Activated CD4-positive, alpha-beta T cell treated with anti-CD3 and anti-CD28 coated beads for 36 hours (primary cell): ENCODE measurements around the gene GLT8D2. TPM values are rescaled to one million over a fixed set of nuclear protein-coding genes. Genes with fewer than 3 reads are reported as not detected.

ENCODE experiments used
- ATAC-seq: fragments of 200-7000 bp; cut with Tn5 transposase; one replicate; pipeline ENCODE4 v1.10.0; 2021; ENCODE audit warnings: mild to moderate bottlenecking, moderate library complexity
- CTCF ChIA-PET: fragments of 350-600 bp; sonication (Branson Sonifier 250); formaldehyde crosslinking; loops from one replicate; lab custom pipeline; 2021; ENCODE audit warnings: antibody characterized with exemption; lab: Charles Lee
- POLR2A ChIA-PET: fragments of 350-600 bp; sonication (Branson Sonifier 250); formaldehyde crosslinking; loops from one replicate; lab custom pipeline; 2021; ENCODE audit warnings: antibody characterized with exemption, inconsistent platforms; lab: Charles Lee
- DNase-seq: peaks from one replicate; pipeline ENCODE4 v3.0.0-alpha.2; 2020
- H3K27ac Mint-ChIP-seq: one replicate; pipeline ENCODE4 v1.8.0; 2021; ENCODE audit warnings: mixed read lengths
- H3K27me3 Mint-ChIP-seq: one replicate; pipeline ENCODE4 v1.8.0; 2021; ENCODE audit warnings: mixed read lengths
- H3K36me3 Mint-ChIP-seq: one replicate; pipeline ENCODE4 v1.8.0; 2021; ENCODE audit warnings: low read depth, mixed read lengths
- H3K4me1 Mint-ChIP-seq: one replicate; pipeline ENCODE4 v1.8.0; 2021; ENCODE audit warnings: mixed read lengths
- H3K4me3 Mint-ChIP-seq: one replicate; pipeline ENCODE4 v1.8.0; 2021; ENCODE audit warnings: mild to moderate bottlenecking, moderate library complexity, mixed read lengths
- H3K9me3 Mint-ChIP-seq: one replicate; pipeline ENCODE4 v1.8.0; 2021; ENCODE audit warnings: low read depth, mixed read lengths
- intact Hi-C, 2 experiments: fragments of 100-400 bp; cut with DNase I in 1 of 2; cut with micrococcal nuclease in 1 of 2; formaldehyde crosslinking; loops; one replicate each; pipeline versions ENCODE4 v1.14.2 to v1.15.1; 2022 to 2024; cut with DNase I, micrococcal nuclease
- total RNA-seq, 2 experiments: library from RNA; stranded (reverse); gene quantifications; one replicate each; pipeline ENCODE4 v1.2.3, GENCODE V29; 2021

The GLT8D2 gene
- total RNA-seq, 2 experiments from 2014 or later = 0.23 TPM; not detected in 1

- ChIA-PET POLR2A (interaction anchor here (0.6 to 3.6 kb wide), 5 partner anchors 10 to 72 kb away, joined by 3 to 41 read pairs (median 4); partner anchors contain the start of genes HSP90B1 and TDG), CTCF (interaction anchor here (0.6 to 4.4 kb wide), 8 partner anchors 10 to 1111 kb away, joined by 3 to 32 read pairs (median 4); partner anchors contain the start of genes HSP90B1 and TDG)
- DNase-seq = peak; percentile 18
- H3K4me1 Mint-ChIP-seq = peaks cover 47% of the 10 kb centered on the region
- no peak for ATAC-seq
- intact Hi-C loops = loop anchor here in 1 of 2 experiments (2.0 kb wide), 1 partner anchor 115 kb away; the partner anchor contains the start of gene NT5DC3
- H3K4me3 Mint-ChIP-seq = peak overlapping the region; percentile 95
- peak overlapping the region; percentile 94 for H3K27ac Mint-ChIP-seq
- no peaks in the 10 kb centered on the region for H3K27me3 Mint-ChIP-seq
- no peaks in the 10 kb centered on the region for H3K9me3 Mint-ChIP-seq
- peaks cover 32% of the 10 kb centered on the region for H3K36me3 Mint-ChIP-seq
Observed at GRCh38 chr12:103955811-103956508, 94.0 kb downstream of the GLT8D2 start.

- Mint-ChIP-seq H3K4me1 (peaks cover 61% of the 10 kb centered on the region), H3K9me3 (no peaks in the 10 kb centered on the region)
Observed at GRCh38 chr12:103952497-103952896, 97.5 kb downstream of the GLT8D2 start.

GRCh38 chr12:103948746-103949406, 101.1 kb downstream of the GLT8D2 start:
- CTCF ChIA-PET = interaction anchor here (1.7 to 2.5 kb wide), 4 partner anchors 9 to 17 kb away, joined by 3 to 15 read pairs (median 7); partner anchors contain the start of gene TDG
- ATAC-seq (no peak), DNase-seq (no peak)
- intact Hi-C loops = no loop called here
- H3K27ac Mint-ChIP-seq = peak overlapping the region; percentile 72
- POLR2A ChIA-PET = no interaction called here
- no peak overlapping the region for H3K4me3 Mint-ChIP-seq
- no peaks in the 10 kb centered on the region for H3K9me3 Mint-ChIP-seq
- peaks cover 83% of the 10 kb centered on the region for H3K36me3 Mint-ChIP-seq
- no peaks in the 10 kb centered on the region for H3K27me3 Mint-ChIP-seq
- H3K4me1 Mint-ChIP-seq = peaks cover 69% of the 10 kb centered on the region

More at GRCh38 chr12:103952497-103952896, 97.5 kb downstream of the GLT8D2 start:
- Mint-ChIP-seq H3K27ac (peak overlapping the region; percentile 97), H3K4me3 (peak overlapping the region; percentile 5), H3K36me3 (peaks cover 65% of the 10 kb centered on the region), H3K27me3 (no peaks in the 10 kb centered on the region)
- POLR2A ChIA-PET = interaction anchor here (0.8 to 2.2 kb wide), 2 partner anchors 11 to 13 kb away, joined by 4 to 9 read pairs; partner anchors contain the start of gene TDG
- ATAC-seq (peak; percentile 53), DNase-seq (peak; percentile 30)
- intact Hi-C loops = loop anchor here (1.0 kb wide), 1 partner anchor 22 kb away; the partner anchor contains the start of gene HSP90B1 (in 2 of the 2)
- CTCF ChIA-PET = interaction anchor here (1.0 to 2.3 kb wide), 3 partner anchors 10 to 22 kb away, joined by 3 to 10 read pairs (median 4); partner anchors contain the start of gene HSP90B1

- ATAC-seq = no peak
- H3K4me1 Mint-ChIP-seq = peaks cover 65% of the 10 kb centered on the region
- ChIA-PET CTCF (interaction anchor here (1.9 to 2.5 kb wide), 2 partner anchors 8 to 18 kb away, joined by 9 to 15 read pairs; partner anchors contain the start of gene TDG), POLR2A (no interaction called here)
- peak overlapping the region; percentile 72 for H3K27ac Mint-ChIP-seq
- no peak for DNase-seq
- intact Hi-C loops = no loop called here
- H3K4me3 Mint-ChIP-seq = no peak overlapping the region
- no peaks in the 10 kb centered on the region for H3K9me3 Mint-ChIP-seq
- H3K27me3 Mint-ChIP-seq = no peaks in the 10 kb centered on the region
- peaks cover 82% of the 10 kb centered on the region for H3K36me3 Mint-ChIP-seq
Observed at GRCh38 chr12:103947871-103948555, 102.0 kb downstream of the GLT8D2 start.

GRCh38 chr12:103944964-103945363, 105.0 kb downstream of the GLT8D2 start:
- H3K27me3 Mint-ChIP-seq = no peaks in the 10 kb centered on the region
- H3K4me3 Mint-ChIP-seq = no peak overlapping the region
- POLR2A ChIA-PET = no interaction called here
- peaks cover 92% of the 10 kb centered on the region for H3K36me3 Mint-ChIP-seq
- H3K27ac Mint-ChIP-seq = peak overlapping the region; percentile 60
- CTCF ChIA-PET = interaction anchor here (0.6 to 1.0 kb wide), 4 partner anchors 9 to 167 kb away, joined by 3 read pairs; no protein-coding TSS in a partner anchor
- DNase-seq = no peak
- intact Hi-C loops = no loop called here
- H3K4me1 Mint-ChIP-seq = peaks cover 64% of the 10 kb centered on the region
- peak; percentile 67 for ATAC-seq
- no peaks in the 10 kb centered on the region for H3K9me3 Mint-ChIP-seq

Other genes with a start within 250 kb of the GLT8D2 start
- gene NT5DC3, start 209.0 kb downstream of the GLT8D2 start, total RNA-seq = 1 to 10 TPM; 7.3 to 8.9 TPM
- 100 to 1,000 TPM; 384 to 394 TPM for gene HSP90B1, start 119.8 kb downstream of the GLT8D2 start, total RNA-seq
- gene TDG, start 84.3 kb downstream of the GLT8D2 start, total RNA-seq = 10 to 100 TPM; 35.4 to 37.2 TPM
- 1 to 10 TPM; 6.4 to 6.5 TPM for gene HCFC2, start 14.3 kb upstream of the GLT8D2 start, total RNA-seq
- gene NFYB, start 88.0 kb upstream of the GLT8D2 start, total RNA-seq = 10 to 100 TPM; 18.8 to 27.2 TPM
- 10 to 100 TPM; 66.7 to 88.0 TPM for gene TXNRD1, start 165.6 kb upstream of the GLT8D2 start, total RNA-seq